Measurements from ENCODE around the gene RAB8A.

Gene RAB8A

DNA sequence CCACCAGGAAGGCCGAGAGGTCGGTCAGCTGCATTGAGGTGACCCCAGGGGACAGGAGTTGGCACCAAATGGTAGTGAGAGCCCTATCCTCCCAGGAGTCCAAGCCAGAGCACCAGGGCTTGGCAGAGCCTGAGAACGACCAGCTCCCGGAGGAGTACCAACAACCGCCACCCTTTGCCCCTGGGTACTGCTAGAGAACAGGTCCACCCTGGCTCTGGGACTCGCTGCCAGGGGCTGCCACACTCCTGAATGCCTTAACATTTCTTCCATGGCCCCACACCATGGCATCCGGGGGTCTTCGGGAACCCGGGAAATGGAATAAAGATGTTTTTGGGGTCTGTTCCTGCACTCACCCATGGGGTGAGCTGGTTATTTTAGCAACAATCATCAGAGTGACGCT lies 45.9 kb downstream of the RAB8A start:
- DNase-seq (ENCODE audit: low read depth): no peak
- no peak overlapping the region for H3K4me3 ChIP-seq (ENCODE audit: low read length)
- TF ChIP-seq, protein P1, sequence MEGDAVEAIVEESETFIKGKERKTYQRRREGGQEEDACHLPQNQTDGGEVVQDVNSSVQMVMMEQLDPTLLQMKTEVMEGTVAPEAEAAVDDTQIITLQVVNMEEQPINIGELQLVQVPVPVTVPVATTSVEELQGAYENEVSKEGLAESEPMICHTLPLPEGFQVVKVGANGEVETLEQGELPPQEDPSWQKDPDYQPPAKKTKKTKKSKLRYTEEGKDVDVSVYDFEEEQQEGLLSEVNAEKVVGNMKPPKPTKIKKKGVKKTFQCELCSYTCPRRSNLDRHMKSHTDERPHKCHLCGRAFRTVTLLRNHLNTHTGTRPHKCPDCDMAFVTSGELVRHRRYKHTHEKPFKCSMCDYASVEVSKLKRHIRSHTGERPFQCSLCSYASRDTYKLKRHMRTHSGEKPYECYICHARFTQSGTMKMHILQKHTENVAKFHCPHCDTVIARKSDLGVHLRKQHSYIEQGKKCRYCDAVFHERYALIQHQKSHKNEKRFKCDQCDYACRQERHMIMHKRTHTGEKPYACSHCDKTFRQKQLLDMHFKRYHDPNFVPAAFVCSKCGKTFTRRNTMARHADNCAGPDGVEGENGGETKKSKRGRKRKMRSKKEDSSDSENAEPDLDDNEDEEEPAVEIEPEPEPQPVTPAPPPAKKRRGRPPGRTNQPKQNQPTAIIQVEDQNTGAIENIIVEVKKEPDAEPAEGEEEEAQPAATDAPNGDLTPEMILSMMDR (conservative IDR thresholded peaks at IDR 0.05; ENCODE audit: low read length): no peak

- no peak for DNase-seq (ENCODE audit: low read depth)
- TF ChIP-seq, protein P1 (conservative IDR thresholded peaks at IDR 0.05; ENCODE audit: low read length): no peak
- no peak overlapping the region for H3K4me3 ChIP-seq (ENCODE audit: low read length)
Observed at GRCh38 chr19:16159655-16160054, 48.0 kb downstream of the RAB8A start.

- TF ChIP-seq, protein P1 (conservative IDR thresholded peaks at IDR 0.05; ENCODE audit: low read length): no peak
Observed at GRCh38 chr19:16160445-16160942, 48.8 kb downstream of the RAB8A start.

GRCh38 chr19:16160943-16161560 lies 49.4 kb downstream of the RAB8A start:
- DNase-seq (ENCODE audit: low read depth): peak; percentile 30
- TF ChIP-seq, protein P1 (conservative IDR thresholded peaks at IDR 0.05; ENCODE audit: low read length): no peak
- H3K4me3 ChIP-seq (ENCODE audit: low read length): no peak overlapping the region

More at GRCh38 chr19:16160445-16160942, 48.8 kb downstream of the RAB8A start:
- DNase-seq (ENCODE audit: low read depth): no peak
- H3K4me3 ChIP-seq (ENCODE audit: low read length): no peak overlapping the region

- DNase-seq (ENCODE audit: low read depth): peak; percentile 28
- TF ChIP-seq, protein P1 (conservative IDR thresholded peaks at IDR 0.05; ENCODE audit: low read length): no peak
- no peak overlapping the region for H3K4me3 ChIP-seq (ENCODE audit: low read length)
Observed at GRCh38 chr19:16161840-16162239, 50.2 kb downstream of the RAB8A start.

GRCh38 chr19:16164222-16164890 lies 52.7 kb downstream of the RAB8A start:
- no peak for DNase-seq (ENCODE audit: low read depth)
- TF ChIP-seq, protein P1 (conservative IDR thresholded peaks at IDR 0.05; ENCODE audit: low read length): no peak
- no peak overlapping the region for H3K4me3 ChIP-seq (ENCODE audit: low read length)

GRCh38 chr19:16166417-16166816 lies 54.7 kb downstream of the RAB8A start:
- TF ChIP-seq, protein P1 (conservative IDR thresholded peaks at IDR 0.05; ENCODE audit: low read length): no peak
- no peak for DNase-seq (ENCODE audit: low read depth)
- H3K4me3 ChIP-seq (ENCODE audit: low read length): no peak overlapping the region
